GM21360 (cell line): ENCODE results near the gene ITPK1.

Experiments used
- ATAC-seq: cut with Tn5 transposase; IDR thresholded peaks from one replicate; pipeline ENCODE4 v1.9.1; 2021; ENCODE audit warnings: mild to moderate bottlenecking, moderate library complexity; ENCODE audit not compliant: unreplicated experiment

The ITPK1 gene

DNA sequence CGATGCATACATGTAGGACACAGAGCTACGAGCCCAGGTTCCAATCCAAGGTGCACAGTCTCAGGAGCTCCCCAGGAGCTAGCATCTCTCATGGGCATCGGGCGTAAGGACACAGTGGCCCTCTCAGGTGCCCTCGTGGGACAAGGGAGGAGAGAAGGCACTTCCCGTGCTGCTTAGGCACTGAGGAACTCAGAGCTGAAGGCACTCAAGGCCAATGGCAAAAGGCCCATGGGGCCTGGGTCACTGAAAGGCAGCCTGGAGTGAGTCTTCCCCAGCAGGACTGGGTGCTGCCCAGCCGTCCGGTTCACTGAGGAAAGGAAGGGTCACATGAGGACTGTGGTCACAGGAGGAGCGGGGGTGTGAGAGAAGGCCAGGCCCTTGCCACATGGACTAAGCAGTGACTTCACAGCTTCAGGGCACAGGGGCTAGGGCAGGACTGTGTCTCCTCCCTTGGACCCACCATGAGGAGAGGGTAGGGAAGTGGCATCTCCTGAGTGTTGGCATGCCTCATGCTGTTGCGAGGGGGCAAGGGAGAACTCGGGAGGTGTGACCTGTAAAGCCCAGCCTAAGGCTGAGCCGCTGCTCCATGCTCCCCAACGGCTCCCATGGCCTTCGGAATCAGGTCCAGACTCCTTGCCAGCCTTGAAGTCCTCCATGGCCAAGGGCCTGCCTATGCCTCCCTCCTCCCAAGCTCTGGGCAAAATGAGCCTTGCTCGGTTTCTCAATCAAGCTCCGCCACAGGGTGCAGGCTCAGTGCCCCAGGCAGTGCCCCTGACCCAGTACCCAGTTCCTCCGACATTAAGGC is 141.0 kb downstream of the ITPK1 start:
- no peak for ATAC-seq

DNA sequence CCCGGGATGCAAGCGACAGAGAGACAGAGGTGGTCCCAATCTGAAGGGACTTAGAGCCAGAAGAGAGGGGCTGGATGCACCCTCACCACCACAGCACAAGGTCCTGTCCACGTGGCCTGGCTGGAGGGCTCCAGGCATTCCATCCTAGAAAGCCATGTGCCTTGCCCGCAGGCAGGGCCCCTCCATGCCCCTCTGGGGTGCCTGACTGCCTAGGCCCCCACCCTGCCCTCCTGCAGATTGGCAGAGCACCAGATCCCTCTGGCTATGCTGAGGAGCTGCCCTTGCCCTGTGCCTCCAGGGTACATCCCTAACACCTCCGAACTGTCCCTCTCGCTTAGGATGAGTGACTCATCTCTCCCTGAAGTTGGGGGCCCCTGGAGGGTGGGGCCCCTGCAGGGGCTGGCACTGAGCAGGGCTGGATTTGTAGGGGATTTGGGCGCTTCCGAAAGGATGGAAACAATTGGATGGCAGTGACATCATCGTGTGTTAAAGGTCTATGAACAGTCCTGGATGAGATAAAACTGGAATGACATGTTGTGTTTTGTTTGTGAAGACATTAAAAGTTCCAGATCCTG is 141.8 kb downstream of the ITPK1 start:
- no peak for ATAC-seq

DNA sequence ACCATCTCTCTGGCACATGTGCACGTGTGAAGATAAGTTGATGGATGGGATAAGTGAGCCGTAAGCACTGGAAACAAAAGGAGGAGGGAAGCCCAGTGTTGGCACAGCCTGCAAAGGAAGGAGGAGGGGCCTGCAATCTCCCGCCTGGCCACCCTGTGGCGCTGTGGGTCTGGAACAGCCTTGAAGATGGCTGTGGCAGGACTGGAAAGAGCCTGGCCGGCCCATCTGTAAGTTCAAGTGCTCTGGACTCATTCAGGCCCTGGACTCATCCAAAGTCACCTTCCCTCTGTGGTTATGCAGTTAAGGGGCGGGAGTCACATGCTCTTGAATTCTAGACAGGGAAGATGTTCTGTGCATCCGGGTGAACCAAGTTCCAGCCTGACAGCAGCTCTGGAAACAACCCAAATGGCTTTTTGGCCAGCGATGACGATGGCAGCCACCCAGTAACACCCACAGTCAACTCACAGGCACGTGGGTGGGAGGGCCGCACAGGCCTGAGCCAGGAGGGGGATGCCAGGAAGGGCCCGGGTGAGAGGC is 142.4 kb downstream of the ITPK1 start:
- no peak for ATAC-seq

DNA sequence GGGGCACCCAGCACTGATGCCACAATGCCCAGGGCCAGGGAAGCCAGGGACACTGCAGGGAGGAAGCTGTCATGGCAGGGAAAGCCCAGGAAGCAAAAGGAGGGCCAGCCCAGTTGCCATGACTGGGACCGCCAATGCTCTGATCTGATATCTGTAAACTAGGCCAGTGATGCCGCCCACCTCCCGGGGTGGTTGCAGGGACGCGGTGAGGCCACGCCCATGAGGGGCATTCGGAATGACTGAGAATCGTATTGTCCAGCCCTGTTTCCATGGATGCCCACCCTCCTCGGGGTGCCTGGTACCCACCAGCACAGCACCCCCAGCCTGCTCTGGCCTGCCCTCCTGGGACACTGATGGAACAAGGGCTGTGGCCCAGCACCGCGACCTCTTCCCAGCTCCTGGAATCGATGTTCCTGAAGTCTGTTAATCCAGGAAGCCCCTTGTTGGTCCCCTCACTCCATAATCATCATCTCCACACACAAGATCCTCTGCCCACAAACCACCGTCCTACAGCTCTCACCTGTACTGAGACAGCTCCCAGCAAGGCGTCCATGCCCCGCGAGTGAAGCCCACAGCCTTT is 144.0 kb downstream of the ITPK1 start:
- no peak for ATAC-seq

DNA sequence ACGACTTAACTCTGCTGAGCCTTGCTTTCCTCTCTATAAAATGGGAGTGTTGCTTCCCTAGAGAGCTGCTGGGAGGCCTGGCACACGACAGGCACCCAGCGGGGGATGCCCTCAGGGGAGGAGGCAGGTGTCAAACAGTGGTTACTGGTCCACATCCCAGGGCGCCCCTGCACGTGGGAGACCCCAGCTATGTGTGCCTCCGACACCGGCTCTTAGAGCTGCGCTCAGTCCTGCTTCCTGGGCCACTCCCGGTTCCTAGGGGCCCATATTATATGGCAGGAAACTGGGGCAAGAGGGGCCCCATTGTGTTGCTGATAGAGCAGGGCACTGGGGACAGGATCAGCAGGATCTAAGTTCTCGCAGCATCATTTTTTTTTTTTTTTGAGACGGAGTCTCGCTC is 145.5 kb downstream of the ITPK1 start:
- ATAC-seq: no peak

DNA sequence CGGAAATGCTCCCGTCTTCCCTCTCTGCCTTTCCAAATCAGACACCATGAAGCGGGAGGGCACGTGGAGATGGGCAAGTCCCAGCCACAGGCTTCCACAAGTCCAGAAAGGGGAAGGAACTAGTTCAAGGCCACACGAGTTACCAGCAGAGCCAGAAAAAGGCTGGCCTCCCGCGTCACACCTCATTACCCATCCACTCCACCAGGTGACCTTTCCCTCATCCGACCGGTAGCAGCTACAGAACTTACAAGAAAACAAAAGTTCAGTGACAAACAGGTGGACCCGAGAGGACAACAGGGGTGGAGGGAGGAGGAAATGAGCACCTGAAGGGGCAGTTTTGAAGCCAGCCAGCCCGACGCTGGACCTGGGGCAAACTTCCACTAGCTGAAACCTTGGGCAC is 145.9 kb downstream of the ITPK1 start:
- no peak for ATAC-seq

DNA sequence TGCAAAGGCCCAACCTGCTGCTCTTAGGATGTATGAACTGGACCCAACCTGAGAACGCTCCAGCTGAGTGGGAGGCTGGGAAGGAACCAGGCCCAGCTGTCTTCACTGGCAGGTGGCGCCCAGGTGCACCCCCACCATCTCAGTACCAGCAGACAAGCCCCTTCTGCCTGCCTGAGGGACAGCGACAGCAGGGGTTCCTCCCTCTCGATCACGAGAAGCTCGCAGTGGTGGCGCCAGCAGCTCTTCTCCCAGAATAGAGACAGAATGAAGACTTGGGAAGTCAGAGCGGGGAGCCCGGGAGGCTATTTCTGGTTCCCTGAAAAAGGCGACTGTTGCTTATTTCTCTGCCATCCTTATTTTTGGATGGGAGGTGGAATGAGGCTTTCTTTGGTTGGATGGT is 146.3 kb downstream of the ITPK1 start:
- ATAC-seq: no peak

DNA sequence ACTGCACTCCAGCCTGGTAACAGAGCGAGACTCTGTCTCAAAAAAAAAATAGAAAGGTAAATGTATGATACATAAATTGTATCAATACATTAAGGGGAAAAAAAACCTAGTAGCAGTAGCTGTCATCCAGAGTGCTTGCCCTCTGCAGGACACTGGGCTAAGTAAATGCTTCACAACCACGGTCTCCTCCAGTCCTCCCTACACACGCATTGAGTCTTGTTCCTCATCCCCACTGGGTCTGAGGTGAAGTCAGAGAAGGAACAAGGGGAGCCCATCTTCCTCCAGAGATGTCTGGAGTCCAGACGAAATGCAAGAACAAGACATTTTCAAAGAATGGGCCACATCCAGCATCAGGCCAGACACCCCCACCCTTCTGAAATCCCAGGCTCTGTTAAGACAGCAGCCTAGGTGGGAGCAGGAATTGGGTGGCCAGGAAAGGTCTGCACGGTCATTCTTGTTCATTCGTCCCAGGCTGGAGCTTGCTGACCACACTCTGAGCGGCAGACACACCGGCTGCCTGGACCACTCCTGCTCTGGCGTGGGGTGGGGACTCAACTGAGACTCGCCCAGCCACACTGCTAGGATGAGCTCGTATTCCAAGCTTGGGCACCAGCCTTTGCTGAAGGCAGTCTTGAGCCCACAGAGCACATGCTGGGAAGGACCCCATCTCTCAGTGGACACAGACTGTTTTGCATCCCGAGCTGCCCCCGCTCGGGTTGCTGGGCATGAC is 147.3 kb downstream of the ITPK1 start:
- ATAC-seq: no peak

DNA sequence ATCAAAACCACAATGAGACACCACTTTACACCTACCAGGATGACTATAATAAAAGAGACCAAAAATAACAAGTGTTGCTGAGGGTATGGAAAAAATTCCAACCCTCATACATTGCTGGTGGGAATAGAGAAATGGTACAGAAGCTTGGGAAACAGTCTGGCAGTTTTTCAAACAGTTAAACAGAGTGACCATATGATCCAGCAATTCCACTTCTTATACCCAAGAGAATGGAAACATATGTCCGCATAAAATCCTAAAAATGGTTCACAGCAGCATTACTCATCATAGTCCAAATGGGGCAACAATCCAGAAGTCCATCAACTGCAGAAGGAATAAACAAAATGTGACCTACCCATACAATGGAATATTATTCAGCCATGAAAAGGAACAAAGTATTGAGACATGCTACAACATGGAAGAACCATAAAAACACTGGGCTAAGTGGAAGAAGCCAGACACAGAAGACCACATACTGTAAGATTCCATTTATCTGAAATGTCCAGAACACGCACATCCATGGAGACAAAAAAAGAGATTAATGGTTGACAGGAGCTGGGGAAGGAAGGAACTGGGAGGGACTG is 148.3 kb downstream of the ITPK1 start:
- ATAC-seq: no peak

DNA sequence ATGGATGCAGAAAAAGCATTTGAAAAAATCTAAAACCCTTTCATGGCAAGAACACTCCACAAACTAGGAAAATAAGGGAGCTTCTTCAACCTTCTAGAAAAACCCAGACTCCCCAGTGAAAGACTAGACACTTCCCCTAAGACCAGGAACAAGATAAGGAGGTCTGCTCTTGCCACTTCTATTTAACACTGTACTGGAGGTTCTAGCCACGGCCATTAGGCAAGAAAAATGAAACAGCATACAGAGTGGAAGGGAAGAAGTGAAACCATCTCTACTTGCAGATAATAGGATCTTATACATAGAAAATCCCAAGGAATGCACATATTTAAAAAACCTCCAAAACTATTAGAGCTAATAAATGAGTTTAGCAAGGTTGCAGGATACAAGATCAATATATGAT is 150.4 kb downstream of the ITPK1 start:
- ATAC-seq: no peak

DNA sequence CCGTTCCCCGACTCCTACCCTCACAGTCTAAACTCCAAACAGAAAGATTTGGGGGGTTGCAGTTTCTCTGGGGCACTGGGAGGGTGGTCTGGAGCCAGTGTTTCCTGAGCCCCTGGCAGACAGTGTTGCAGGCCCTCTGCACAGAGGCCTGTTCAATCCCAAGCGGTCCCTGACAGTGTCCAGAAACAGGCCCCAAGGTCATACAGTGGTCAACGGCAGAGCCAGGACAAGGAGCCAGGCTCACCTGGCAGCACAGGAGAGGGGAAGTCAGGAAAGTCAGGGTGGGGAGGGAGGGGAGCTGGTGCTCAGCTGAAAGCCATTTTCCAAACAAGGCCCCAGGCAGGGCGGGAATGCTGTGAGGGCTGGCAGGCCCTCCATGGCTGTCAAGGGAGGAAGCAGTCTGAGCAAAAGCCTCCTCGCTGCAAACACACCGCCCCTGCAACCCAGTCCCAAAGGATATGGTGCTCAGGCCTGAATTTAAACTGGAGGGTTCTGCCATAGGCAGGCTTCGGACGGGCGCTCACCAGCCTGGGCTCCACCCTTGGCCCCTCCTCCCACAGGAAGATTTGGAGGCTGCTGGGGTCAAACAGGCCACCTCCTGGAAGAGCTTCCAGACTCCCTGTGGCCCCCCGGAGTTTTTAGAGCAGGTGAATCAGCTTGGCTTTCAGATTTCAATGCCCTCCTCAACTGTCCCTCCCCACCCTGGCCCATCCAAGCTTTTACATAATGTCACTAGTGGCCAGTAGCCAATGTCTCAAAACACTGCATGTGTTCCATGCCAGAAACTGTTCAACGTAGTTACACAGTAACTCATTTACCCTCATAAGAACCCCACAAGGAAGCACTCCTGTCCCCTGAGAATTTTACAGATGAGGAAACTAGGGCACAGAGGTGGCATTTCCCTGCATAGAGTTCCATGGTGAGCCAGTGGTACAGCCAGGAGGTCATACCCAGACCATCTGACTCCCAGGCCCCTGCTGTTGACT is 151.3 kb downstream of the ITPK1 start:
- no peak for ATAC-seq

DNA sequence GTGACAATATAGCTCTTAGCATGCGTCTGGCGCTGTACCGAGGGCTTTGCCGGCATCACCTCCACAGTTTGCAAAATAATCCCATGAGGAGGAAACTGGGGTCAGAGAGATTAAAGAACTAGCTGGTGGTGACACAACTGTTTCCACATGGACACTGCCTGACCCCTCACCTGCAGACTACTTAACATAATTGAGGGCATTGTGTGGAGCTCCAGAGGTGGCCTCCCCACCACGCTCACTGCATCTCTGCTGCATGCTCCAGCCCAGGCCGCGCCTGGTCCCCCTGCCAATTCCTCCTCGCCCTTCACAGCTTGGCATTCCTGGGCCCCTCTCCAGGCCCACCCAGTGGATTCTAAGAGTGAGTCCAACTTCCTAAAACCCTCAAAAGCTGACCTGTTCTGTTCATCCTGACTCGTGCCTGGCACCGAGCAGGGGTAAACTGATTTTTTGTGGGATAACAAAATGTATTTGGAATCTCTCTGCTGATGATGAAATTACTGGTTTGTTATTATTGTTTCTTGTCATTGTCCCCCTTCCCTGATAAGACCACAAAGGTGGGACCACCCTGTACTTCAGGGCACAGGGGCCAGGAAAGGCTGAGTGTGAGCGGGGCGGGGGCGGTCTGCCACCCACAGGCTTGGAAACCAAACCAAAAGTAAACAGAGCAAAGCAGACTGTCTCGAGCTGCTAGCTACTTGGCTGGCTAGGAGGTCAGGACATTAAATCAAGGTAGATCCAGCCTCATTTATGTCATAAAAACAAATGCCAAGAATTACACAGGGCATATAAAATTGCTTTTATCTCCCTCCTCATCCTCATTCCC is 152.2 kb downstream of the ITPK1 start:
- no peak for ATAC-seq

DNA sequence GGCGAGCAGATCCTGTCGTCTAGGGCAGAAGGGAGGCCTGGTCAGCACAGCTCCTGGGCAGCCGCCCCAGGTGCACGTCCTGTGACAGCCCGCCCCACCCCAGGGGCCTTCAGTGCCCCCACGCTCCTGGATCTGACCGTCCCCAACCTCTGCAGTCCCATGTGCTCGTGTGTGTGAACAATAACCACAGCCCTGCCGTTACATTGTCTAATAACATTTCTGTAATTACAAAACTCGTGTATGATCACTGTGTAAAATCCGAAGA is 153.0 kb downstream of the ITPK1 start:
- ATAC-seq: no peak

DNA sequence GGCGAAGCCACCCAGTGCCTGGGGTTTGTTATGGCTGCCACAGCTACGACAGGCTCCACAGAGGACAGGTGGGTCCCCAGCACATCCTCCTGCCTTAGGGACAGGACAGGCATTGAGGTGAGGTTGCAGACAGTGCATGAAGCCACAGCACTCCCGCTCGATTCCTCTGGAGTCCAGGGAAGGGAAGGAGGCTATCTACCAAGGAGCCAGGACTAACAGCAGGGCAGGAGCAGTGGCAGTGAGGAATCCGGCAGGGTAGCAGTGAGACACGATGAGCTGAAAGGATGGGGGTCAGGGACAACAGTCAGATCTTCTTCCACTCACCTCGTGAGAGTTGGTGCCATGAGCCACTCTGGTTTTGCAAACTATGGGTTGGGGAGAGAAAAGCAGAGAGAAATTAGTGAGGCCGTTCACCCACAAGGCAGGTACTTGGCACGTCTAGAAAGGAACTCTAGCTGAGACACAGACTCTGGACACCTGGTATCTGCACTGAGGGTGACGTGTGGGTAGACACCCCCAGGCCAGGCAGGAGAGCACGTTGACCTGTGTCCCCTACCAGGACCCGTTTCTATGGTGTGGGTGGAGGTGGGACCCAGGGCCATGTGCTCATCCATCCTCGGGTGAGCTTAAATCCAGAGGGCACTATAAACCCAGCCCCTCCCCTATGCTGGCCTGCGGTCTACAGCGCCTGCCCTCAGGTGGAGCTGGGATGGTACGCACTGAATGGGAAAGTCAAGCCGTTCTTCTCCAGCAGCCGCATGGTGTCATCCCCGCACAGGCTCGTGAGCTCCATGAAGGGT is 153.5 kb downstream of the ITPK1 start:
- ATAC-seq: no peak

DNA sequence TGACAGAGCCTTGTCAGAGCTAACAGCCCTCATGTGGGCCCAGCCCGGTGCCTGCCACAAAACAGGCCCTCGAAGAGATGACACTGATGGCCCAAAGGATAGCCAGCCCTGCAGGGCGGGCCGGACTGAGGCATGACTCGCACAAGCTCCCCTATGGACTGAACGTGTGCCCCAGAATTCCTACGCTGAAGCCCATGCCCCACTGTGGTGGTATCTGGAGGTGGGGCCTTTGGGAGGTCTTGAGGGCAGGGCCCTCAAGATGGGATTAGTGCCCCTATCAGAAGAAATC is 154.2 kb downstream of the ITPK1 start:
- no peak for ATAC-seq

DNA sequence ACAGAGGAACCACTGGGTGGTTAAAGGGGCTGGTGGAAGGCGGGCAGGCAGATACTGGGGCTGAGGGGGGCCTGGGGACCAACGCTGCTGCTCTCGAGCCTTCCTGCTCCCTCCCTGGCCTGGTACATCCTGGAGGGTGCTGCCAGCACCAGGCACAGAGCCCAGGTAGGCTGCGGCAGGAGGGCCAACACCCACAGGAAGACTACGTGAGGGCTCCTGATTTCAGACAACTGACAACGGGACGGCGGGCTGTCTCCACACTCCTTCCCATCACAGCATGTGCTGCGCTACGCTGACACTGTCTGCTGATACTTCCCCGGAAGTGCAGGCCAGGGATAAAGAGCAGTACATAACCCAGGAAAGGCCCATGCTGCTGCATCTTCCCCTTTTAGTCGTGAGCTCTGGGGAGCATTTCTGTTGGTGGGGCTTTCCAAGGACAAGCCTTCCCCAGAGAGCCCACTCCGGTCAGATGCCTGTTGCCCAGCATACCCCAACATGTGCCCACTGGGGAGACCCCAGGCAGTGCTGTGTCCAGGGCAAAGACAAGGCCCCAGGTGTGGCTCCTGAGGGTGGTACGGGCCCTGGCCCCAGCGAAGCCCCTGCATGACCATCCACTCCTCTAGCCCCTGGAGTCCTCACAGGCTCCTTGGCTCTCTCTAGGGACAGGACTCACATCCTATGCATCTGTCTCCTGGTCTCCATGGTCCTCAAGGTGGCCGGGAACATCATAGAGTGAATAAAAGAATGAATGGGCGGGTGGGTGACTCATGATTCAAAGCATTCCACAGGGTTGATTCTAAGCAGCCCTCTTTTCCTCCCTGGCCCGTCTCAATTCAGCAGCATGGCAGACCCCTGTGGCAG is 154.8 kb downstream of the ITPK1 start:
- ATAC-seq: no peak

DNA sequence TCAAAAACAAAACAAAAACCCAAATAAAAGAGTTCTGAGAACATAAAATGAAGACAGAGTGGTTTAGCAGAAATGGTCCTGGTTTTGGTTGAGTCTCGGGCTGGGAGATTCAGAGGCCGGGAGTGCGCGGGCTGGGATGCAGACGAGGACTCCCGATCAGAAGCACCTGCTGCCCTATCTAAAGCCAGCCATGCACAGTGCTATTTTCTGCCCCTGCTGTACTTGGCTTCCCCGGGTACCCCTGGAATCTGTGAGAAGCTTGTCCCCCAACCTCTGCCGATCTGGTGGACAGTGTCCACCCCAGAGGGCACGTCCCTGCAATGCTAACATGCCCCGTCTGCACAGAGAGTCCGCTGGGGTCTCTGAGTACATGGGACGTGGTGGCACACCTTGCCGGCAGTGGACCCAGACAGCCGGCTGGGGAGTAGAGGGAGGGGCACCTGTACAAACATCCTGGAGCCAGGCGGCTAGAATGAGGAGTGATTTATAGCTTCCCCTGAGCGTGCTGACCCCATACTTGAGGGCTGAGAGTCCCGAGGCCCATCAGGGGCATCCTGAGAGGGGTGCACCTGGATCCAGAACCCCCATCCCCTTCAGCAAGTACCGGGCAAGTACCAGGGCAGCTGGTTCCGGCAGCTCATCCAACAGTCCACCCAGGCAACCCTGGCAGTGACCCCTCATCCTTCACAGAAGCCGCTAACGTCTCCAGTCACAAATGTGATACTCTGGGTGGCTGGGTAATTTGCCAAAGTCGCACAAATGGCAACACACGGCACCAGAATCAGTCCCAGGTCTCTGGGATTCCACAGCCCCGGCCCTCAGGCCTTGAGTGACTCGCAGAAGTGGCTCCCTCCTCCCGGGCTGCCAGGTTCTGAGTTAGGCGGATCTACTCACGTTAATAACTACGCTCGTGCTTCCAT is 155.7 kb downstream of the ITPK1 start:
- ATAC-seq: no peak
